H1 (cell line): ENCODE results near the gene CPNE8. TPM values are rescaled to one million over a fixed set of nuclear protein-coding genes. Genes with fewer than 3 reads are reported as not detected.

ENCODE experiments used
- EGR1 ChIP-seq: IDR thresholded peaks from 2 replicates; pipeline ENCODE4 v1.6.1; 2011; ENCODE audit warnings: low read depth, low read length, borderline replicate concordance
- KDM4A ChIP-seq: IDR thresholded peaks from one replicate; pipeline ENCODE4 v1.7.1; 2012; ENCODE audit warnings: low read depth, mild to moderate bottlenecking, moderate library complexity, low read length, inconsistent platforms; ENCODE audit not compliant: severe bottlenecking
- POLR2A ChIP-seq, 2 experiments: IDR thresholded peaks; 1 replicate in 1 of 2; 2 replicates in 1 of 2; pipeline ENCODE4 v1.6.1; 2011; ENCODE audit warnings: low read depth in 2 of 2, low read length in 2 of 2, mild to moderate bottlenecking in 2 of 2; ENCODE audit errors: control extremely low read depth in 1 of 2
- SIRT6 ChIP-seq: IDR thresholded peaks from one replicate; pipeline ENCODE4 v1.7.1; 2012; ENCODE audit warnings: low read length, inconsistent platforms
- YY1 ChIP-seq: IDR thresholded peaks from 2 replicates; pipeline ENCODE4 v1.6.1; 2011; ENCODE audit warnings: low read depth, mild to moderate bottlenecking, low read length
- polyA plus RNA-seq, 7 experiments: library from polyadenylated mRNA; depleted of rRNA in 3 of 7; stranded (reverse) in 5 of 7; unstranded in 2 of 7; fragments of >200 nt in 5 of 7; fragments of 200-250 nt in 2 of 7; gene quantifications; 1 replicate in 5 of 7; 2 replicates in 1 of 7; 4 replicates in 1 of 7; pipeline versions ENCODE4 v1.2.1 to v1.2.3, GENCODE V29; 2011 to 2013; ENCODE audit warnings: missing spikeins in 2 of 7, mixed read lengths in 2 of 7
- total RNA-seq: library from RNA; stranded (reverse); fragmentation: NEBNext Ultra II Directional; extraction: Animal tissue kit (Norgen Biotek cat#: 25700); gene quantifications from 2 replicates; pipeline ENCODE4 v1.2.1, GENCODE V29; 2021
- TF ChIP-seq, protein P1 (sequence below): fragments of 300-600 bp; sonication (generic); IDR thresholded peaks from 2 replicates; pipeline ENCODE4 v1.7.1; 2012; ENCODE audit warnings: low read length, moderate library complexity, mild to moderate bottlenecking, inconsistent platforms; ENCODE audit not compliant: insufficient replicate concordance
- TF ChIP-seq, protein P2 (sequence below): IDR thresholded peaks from 2 replicates; pipeline ENCODE4 v1.6.1; 2012; ENCODE audit warnings: inconsistent platforms

CPNE8 gene
- total and polyA plus RNA-seq, 2 of the 8 experiments (the other 6 are each of a cell fraction or from before 2014, with no cell fraction given), result 2.5 to 6.8 TPM

DNA sequence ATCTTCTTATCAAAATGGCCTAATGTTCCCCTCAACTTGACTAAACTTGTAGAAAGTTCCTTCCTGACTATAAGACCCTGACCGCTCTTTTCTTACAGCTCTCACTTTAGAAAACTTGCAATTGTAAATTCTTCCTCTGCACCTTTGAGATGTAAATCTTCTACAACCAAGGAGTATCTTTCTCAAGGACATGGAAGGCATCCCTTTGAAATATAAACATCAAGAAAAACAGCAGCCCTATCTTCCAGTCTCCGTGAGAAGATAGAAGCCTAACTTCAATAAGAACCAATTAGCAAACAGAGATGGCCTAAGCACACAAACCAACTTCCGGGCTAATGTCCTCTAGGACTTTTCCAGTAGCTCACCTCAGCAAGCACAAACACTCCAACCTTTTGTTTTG lies 210.3 kb downstream of the CPNE8 start (continued):
- TF ChIP-seq, protein P1, sequence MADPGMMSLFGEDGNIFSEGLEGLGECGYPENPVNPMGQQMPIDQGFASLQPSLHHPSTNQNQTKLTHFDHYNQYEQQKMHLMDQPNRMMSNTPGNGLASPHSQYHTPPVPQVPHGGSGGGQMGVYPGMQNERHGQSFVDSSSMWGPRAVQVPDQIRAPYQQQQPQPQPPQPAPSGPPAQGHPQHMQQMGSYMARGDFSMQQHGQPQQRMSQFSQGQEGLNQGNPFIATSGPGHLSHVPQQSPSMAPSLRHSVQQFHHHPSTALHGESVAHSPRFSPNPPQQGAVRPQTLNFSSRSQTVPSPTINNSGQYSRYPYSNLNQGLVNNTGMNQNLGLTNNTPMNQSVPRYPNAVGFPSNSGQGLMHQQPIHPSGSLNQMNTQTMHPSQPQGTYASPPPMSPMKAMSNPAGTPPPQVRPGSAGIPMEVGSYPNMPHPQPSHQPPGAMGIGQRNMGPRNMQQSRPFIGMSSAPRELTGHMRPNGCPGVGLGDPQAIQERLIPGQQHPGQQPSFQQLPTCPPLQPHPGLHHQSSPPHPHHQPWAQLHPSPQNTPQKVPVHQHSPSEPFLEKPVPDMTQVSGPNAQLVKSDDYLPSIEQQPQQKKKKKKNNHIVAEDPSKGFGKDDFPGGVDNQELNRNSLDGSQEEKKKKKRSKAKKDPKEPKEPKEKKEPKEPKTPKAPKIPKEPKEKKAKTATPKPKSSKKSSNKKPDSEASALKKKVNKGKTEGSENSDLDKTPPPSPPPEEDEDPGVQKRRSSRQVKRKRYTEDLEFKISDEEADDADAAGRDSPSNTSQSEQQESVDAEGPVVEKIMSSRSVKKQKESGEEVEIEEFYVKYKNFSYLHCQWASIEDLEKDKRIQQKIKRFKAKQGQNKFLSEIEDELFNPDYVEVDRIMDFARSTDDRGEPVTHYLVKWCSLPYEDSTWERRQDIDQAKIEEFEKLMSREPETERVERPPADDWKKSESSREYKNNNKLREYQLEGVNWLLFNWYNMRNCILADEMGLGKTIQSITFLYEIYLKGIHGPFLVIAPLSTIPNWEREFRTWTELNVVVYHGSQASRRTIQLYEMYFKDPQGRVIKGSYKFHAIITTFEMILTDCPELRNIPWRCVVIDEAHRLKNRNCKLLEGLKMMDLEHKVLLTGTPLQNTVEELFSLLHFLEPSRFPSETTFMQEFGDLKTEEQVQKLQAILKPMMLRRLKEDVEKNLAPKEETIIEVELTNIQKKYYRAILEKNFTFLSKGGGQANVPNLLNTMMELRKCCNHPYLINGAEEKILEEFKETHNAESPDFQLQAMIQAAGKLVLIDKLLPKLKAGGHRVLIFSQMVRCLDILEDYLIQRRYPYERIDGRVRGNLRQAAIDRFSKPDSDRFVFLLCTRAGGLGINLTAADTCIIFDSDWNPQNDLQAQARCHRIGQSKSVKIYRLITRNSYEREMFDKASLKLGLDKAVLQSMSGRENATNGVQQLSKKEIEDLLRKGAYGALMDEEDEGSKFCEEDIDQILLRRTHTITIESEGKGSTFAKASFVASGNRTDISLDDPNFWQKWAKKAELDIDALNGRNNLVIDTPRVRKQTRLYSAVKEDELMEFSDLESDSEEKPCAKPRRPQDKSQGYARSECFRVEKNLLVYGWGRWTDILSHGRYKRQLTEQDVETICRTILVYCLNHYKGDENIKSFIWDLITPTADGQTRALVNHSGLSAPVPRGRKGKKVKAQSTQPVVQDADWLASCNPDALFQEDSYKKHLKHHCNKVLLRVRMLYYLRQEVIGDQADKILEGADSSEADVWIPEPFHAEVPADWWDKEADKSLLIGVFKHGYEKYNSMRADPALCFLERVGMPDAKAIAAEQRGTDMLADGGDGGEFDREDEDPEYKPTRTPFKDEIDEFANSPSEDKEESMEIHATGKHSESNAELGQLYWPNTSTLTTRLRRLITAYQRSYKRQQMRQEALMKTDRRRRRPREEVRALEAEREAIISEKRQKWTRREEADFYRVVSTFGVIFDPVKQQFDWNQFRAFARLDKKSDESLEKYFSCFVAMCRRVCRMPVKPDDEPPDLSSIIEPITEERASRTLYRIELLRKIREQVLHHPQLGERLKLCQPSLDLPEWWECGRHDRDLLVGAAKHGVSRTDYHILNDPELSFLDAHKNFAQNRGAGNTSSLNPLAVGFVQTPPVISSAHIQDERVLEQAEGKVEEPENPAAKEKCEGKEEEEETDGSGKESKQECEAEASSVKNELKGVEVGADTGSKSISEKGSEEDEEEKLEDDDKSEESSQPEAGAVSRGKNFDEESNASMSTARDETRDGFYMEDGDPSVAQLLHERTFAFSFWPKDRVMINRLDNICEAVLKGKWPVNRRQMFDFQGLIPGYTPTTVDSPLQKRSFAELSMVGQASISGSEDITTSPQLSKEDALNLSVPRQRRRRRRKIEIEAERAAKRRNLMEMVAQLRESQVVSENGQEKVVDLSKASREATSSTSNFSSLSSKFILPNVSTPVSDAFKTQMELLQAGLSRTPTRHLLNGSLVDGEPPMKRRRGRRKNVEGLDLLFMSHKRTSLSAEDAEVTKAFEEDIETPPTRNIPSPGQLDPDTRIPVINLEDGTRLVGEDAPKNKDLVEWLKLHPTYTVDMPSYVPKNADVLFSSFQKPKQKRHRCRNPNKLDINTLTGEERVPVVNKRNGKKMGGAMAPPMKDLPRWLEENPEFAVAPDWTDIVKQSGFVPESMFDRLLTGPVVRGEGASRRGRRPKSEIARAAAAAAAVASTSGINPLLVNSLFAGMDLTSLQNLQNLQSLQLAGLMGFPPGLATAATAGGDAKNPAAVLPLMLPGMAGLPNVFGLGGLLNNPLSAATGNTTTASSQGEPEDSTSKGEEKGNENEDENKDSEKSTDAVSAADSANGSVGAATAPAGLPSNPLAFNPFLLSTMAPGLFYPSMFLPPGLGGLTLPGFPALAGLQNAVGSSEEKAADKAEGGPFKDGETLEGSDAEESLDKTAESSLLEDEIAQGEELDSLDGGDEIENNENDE, result no peak
- TF ChIP-seq POLR2A (IDR thresholded peaks at IDR 0.05; ENCODE audit: control extremely low read depth in 1 of 2, low read depth in 2 of 2, low read length in 2 of 2), result no peak
- no peak for TF ChIP-seq YY1
- no peak for TF ChIP-seq EGR1
- TF ChIP-seq, protein P2, sequence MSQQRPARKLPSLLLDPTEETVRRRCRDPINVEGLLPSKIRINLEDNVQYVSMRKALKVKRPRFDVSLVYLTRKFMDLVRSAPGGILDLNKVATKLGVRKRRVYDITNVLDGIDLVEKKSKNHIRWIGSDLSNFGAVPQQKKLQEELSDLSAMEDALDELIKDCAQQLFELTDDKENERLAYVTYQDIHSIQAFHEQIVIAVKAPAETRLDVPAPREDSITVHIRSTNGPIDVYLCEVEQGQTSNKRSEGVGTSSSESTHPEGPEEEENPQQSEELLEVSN, result no peak
- no peak for TF ChIP-seq KDM4A
- no peak for TF ChIP-seq SIRT6
